Measurements from ENCODE around the gene RAB3D. TPM values are rescaled to one million over a fixed set of nuclear protein-coding genes. Genes with fewer than 3 reads are reported as not detected.

Gene RAB3D
- total and polyA plus RNA-seq, 2 experiments from 2014 or later: 3.7 to 5.1 TPM

DNA sequence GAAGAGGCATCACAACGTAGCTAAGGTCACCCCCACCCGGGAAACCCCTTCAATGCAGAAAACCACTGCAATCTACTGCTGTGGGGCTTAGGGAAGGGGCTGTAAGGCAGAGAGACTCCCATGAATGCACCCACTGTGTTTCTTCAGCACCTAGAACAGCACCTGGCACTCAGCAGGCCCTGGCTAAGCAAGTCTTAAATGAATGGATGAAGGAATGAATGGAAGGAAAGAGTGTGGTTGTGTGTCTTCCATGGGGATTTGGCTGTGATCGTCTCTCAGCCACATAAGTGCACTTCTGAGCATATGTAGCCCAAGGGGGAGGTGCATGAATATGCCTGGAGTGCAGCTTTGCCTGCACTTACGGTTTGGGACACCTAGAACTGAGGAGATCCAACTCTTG lies 9.7 kb upstream of the RAB3D start:
- Histone ChIP-seq H3K9me3 (ENCODE audit: low read depth) (no peaks in the 10 kb centered on the region), H4K20me1 (ENCODE audit: insufficient read depth) (no peaks in the 10 kb centered on the region), H3K9ac (no peak overlapping the region), H3K9me2 (ENCODE audit: insufficient read depth) (no peaks in the 10 kb centered on the region), H3K36me3 (ENCODE audit: low read depth) (no peaks in the 10 kb centered on the region), H3K27ac (no peak overlapping the region), H3K27me3 (replicated peaks; ENCODE audit: insufficient read depth) (no peaks in the 10 kb centered on the region), H3K4me2 (ENCODE audit: unreplicated experiment) (no peak overlapping the region), H3F3A (ENCODE audit: insufficient read depth) (peaks cover 12% of the 10 kb centered on the region), H3K79me2 (ENCODE audit: insufficient read depth) (no peaks in the 10 kb centered on the region), H3K4me3 (no peak overlapping the region), H2AFZ (no peak overlapping the region), H3K4me1 (ENCODE audit: insufficient read depth) (peaks cover 9% of the 10 kb centered on the region)
- no peak for TF ChIP-seq EZH2phosphoT487 (IDR thresholded peaks at IDR 0.05; ENCODE audit: insufficient read depth, low read depth)
- 75 to 76% methylated on average over 4 of the region's 4 CpGs for WGBS, 2 experiments (ENCODE audit: low coverage in 1 of 2, low lambda C conversion rate in 2 of 2, missing lambda C conversion rate in 2 of 2)
- DNase-seq: no peak
- in situ Hi-C loops (cut with MboI): no loop called here

DNA sequence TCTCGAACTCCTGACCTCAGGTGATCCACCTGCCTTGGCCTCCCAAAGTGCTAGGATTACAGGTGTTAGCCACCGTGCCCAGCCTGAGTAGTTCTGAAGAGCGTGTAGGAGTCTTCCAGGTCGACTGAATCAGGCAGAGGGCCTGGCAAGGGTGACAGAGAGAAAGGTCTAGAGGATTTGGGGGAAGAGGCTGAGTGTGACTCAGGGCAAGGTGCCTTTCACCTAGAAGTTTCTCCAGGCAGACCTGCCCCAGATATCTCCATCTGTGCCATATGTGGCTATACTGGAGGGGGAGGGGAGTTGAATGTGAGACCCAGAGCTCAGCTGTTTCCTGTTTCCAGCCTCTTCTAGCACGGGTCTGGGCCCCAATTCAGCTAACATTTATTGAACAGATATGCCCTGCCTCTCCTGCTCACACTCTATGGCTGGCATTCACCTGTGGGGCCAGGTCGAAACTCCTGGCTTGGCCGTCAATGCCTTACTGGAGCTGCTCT lies 8.1 kb upstream of the RAB3D start:
- H3K4me1 ChIP-seq (ENCODE audit: insufficient read depth): peaks cover 16% of the 10 kb centered on the region

DNA sequence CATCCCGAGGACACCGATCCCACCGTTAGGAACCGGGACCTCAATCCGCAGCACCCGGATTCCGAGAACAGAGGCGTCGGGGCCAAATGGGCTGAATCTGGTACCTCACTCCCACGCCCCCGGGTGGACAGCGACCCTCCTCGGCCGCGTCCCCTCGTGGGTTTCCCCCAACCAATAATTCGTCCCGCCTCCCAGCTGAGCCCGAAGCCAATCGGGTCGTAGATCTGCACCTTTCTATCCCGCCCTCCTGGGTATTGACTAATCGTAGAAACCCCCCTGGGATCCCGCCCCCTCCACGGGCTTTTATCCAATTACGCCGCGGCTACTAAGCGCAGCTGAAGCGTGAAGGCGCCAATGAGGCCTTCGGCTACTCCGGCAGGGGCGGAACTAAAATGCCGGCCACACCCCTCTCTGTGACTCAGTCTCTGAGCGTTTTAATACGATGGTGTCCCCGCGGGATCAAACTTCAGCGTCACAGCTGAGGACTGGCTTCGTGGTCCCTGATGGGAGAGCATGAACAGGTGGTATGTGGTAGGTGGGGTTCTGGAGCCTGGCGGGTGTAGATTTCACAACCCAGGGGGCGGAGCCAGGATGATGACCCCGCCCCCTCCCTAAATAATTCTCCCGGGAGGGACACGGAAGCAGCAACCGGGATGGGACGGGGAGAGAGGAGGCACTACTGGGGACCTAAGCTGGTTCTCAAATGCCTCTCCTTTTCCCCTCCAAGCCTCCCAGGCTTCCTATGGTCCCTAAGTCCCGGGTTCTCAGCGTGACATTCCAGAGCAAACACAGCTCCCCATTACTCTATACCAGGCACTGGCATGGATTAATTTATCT lies 6.9 kb upstream of the RAB3D start, which contains the start of the genes CCDC159 and TMEM205:
Gene CCDC159 (plus strand): TSS at position 416 of the 837 bp plus-strand sequence. CDS start 88 bp downstream, at position 504.
Gene TMEM205 (minus strand): TSS at position 165 of the 837 bp plus-strand sequence. CDS start 649 bp downstream, outside the sequence.
- Histone ChIP-seq H3K36me3 (ENCODE audit: low read depth) (no peaks in the 10 kb centered on the region), H2AFZ (peak within 1 kb of the TSS; percentile 94), H3K9ac (peak within 1 kb of the TSS; percentile 85), H3K4me3 (peak within 1 kb of the TSS; percentile 85), H3K9me2 (ENCODE audit: insufficient read depth) (no peaks in the 10 kb centered on the region), H3K27me3 (replicated peaks; ENCODE audit: insufficient read depth) (no peaks in the 10 kb centered on the region), H3F3A (ENCODE audit: insufficient read depth) (peaks cover 21% of the 10 kb centered on the region), H3K9me3 (ENCODE audit: low read depth) (no peaks in the 10 kb centered on the region), H3K27ac (peak within 1 kb of the TSS; percentile 41), H3K4me2 (ENCODE audit: unreplicated experiment) (peak within 1 kb of the TSS; percentile 85), H3K4me1 (ENCODE audit: insufficient read depth) (peaks cover 16% of the 10 kb centered on the region), H3K79me2 (ENCODE audit: insufficient read depth) (no peaks in the 10 kb centered on the region), H4K20me1 (ENCODE audit: insufficient read depth) (no peaks in the 10 kb centered on the region)
- 0 to 1% methylated on average over 33 to 50 of the region's 50 CpGs for WGBS, 2 experiments (ENCODE audit: low coverage in 1 of 2, low lambda C conversion rate in 2 of 2, missing lambda C conversion rate in 2 of 2)
- in situ Hi-C loops (cut with MboI): no loop called here
- no peak for TF ChIP-seq EZH2 (IDR thresholded peaks at IDR 0.05; ENCODE audit: insufficient read depth, poor library complexity, severe bottlenecking)
- no peak for TF ChIP-seq EZH2phosphoT487 (IDR thresholded peaks at IDR 0.05; ENCODE audit: insufficient read depth, low read depth)
- peak; percentile 100 for DNase-seq

More for the DNA sequence above, 8.1 kb upstream of the RAB3D start:
- H3K9me2 ChIP-seq (ENCODE audit: insufficient read depth): no peaks in the 10 kb centered on the region
- H3K27ac ChIP-seq: no peak overlapping the region
- H3K9me3 ChIP-seq (ENCODE audit: low read depth): no peaks in the 10 kb centered on the region
- no peak overlapping the region for H3K4me2 ChIP-seq (ENCODE audit: unreplicated experiment)
- in situ Hi-C loops (cut with MboI): no loop called here
- no peaks in the 10 kb centered on the region for H4K20me1 ChIP-seq (ENCODE audit: insufficient read depth)
- DNase-seq: no peak
- H3K79me2 ChIP-seq (ENCODE audit: insufficient read depth): no peaks in the 10 kb centered on the region
- no peak overlapping the region for H2AFZ ChIP-seq
- TF ChIP-seq EZH2phosphoT487 (IDR thresholded peaks at IDR 0.05; ENCODE audit: insufficient read depth, low read depth) (no peak), EZH2 (IDR thresholded peaks at IDR 0.05; ENCODE audit: insufficient read depth, poor library complexity, severe bottlenecking) (no peak)
- no peaks in the 10 kb centered on the region for H3K36me3 ChIP-seq (ENCODE audit: low read depth)
- 78 to 80% methylated on average over 7 of the region's 7 CpGs for WGBS, 2 experiments (ENCODE audit: low coverage in 1 of 2, low lambda C conversion rate in 2 of 2, missing lambda C conversion rate in 2 of 2)
- no peak overlapping the region for H3K4me3 ChIP-seq
- H3K9ac ChIP-seq: no peak overlapping the region
- H3F3A ChIP-seq (ENCODE audit: insufficient read depth): peaks cover 21% of the 10 kb centered on the region
- H3K27me3 ChIP-seq (replicated peaks; ENCODE audit: insufficient read depth): no peaks in the 10 kb centered on the region

DNA sequence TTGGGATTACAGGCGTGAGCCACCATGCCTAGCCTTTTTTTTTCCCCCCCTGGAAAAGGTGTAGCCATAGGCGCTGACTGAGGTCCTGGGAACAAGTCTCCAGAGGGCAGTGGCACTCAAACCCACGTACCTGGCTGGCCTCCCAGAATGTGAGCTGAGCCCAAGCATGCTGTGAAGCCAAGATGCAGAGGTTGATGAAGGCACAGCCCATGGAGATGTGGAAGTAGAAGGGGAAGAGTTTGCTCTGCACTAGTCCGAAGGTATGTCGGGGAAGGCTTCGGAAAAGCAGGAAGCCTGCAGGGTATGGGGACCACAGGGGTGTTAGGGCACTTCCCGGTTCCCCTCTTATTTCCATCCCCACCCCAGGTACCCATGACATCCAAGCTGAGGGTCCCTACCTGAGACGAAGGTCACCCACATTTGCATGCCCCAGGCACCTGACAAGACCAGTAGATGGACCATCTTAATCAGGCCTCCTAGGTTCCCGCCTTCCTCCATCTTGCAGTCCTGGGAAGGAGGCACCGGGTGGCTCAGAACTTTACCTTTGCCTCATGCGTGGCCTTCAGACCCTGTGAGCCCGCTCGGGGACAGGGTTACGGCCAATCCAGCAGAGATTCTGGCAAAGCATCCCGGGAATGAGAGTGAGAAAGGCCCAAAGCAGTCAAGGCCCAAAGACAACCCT lies 5.8 kb upstream of the RAB3D start:
- Histone ChIP-seq H2AFZ (peak overlapping the region; percentile 94; the same call in 1 of the 2 replicates), H3K9ac (peak overlapping the region; percentile 85), H3K27ac (no peak overlapping the region)

More for the DNA sequence above, 5.8 kb upstream of the RAB3D start:
- TF ChIP-seq EZH2 (IDR thresholded peaks at IDR 0.05; ENCODE audit: insufficient read depth, poor library complexity, severe bottlenecking) (no peak), EZH2phosphoT487 (IDR thresholded peaks at IDR 0.05; ENCODE audit: insufficient read depth, low read depth) (no peak)
- peak; percentile 40 for DNase-seq
- Histone ChIP-seq H3K4me1 (ENCODE audit: insufficient read depth) (peaks cover 16% of the 10 kb centered on the region), H3K79me2 (ENCODE audit: insufficient read depth) (no peaks in the 10 kb centered on the region), H3F3A (ENCODE audit: insufficient read depth) (peaks cover 21% of the 10 kb centered on the region), H3K36me3 (ENCODE audit: low read depth) (no peaks in the 10 kb centered on the region), H3K27me3 (replicated peaks; ENCODE audit: insufficient read depth) (no peaks in the 10 kb centered on the region), H4K20me1 (ENCODE audit: insufficient read depth) (no peaks in the 10 kb centered on the region), H3K4me2 (ENCODE audit: unreplicated experiment) (peak overlapping the region; percentile 84), H3K4me3 (peak overlapping the region; percentile 85), H3K9me3 (ENCODE audit: low read depth) (no peaks in the 10 kb centered on the region), H3K9me2 (ENCODE audit: insufficient read depth) (no peaks in the 10 kb centered on the region)
- 38 to 42% methylated on average over 15 of the region's 15 CpGs for WGBS, 2 experiments (ENCODE audit: low coverage in 1 of 2, low lambda C conversion rate in 2 of 2, missing lambda C conversion rate in 2 of 2)
- in situ Hi-C loops (cut with MboI): no loop called here
